H1 (cell line): ENCODE measurements around the gene LDLRAD4. TPM values are rescaled to one million over a fixed set of nuclear protein-coding genes. Genes with fewer than 3 reads are reported as not detected.

Source experiments
- E2F6 ChIP-seq: IDR thresholded peaks from 2 replicates; pipeline ENCODE4 v1.6.1; 2012; ENCODE audit warnings: inconsistent platforms
- EP300 ChIP-seq, 2 experiments: IDR thresholded peaks; 1 replicate in 1 of 2; 2 replicates in 1 of 2; pipeline ENCODE4 v1.6.1; 2011 to 2012; ENCODE audit warnings: low read depth in 2 of 2, low read length in 2 of 2, mild to moderate bottlenecking in 2 of 2, borderline replicate concordance in 1 of 2, inconsistent platforms in 1 of 2, moderate library complexity in 1 of 2
- POLR2A ChIP-seq, 2 experiments: IDR thresholded peaks; 1 replicate in 1 of 2; 2 replicates in 1 of 2; pipeline ENCODE4 v1.6.1; 2011; ENCODE audit warnings: low read depth in 2 of 2, low read length in 2 of 2, mild to moderate bottlenecking in 2 of 2; ENCODE audit errors: control extremely low read depth in 1 of 2
- SIN3A ChIP-seq, 2 experiments: IDR thresholded peaks in 1 of 2; conservative IDR thresholded peaks in 1 of 2; 2 replicates each; pipeline ENCODE4 v1.6.1; 2011 to 2012; ENCODE audit warnings: low read length in 2 of 2, improper control_type of control experiment in 1 of 2, low read depth in 1 of 2, mild to moderate bottlenecking in 1 of 2
- SP4 ChIP-seq: IDR thresholded peaks from 2 replicates; pipeline ENCODE4 v1.6.1; 2012; ENCODE audit warnings: low read length, inconsistent platforms
- TAF1 ChIP-seq: IDR thresholded peaks from 2 replicates; pipeline ENCODE4 v1.6.1; 2011; ENCODE audit warnings: mild to moderate bottlenecking, low read depth, low read length
- polyA plus RNA-seq, 7 experiments: library from polyadenylated mRNA; depleted of rRNA in 3 of 7; stranded (reverse) in 5 of 7; unstranded in 2 of 7; fragments of >200 nt in 5 of 7; fragments of 200-250 nt in 2 of 7; gene quantifications; 1 replicate in 5 of 7; 2 replicates in 1 of 7; 4 replicates in 1 of 7; pipeline versions ENCODE4 v1.2.1 to v1.2.3, GENCODE V29; 2011 to 2013; ENCODE audit warnings: missing spikeins in 2 of 7, mixed read lengths in 2 of 7
- total RNA-seq: library from RNA; stranded (reverse); fragmentation: NEBNext Ultra II Directional; extraction: Animal tissue kit (Norgen Biotek cat#: 25700); gene quantifications from 2 replicates; pipeline ENCODE4 v1.2.1, GENCODE V29; 2021

LDLRAD4 gene
- total and polyA plus RNA-seq, 2 of the 8 experiments (the other 6 are each of a cell fraction or from before 2014, with no cell fraction given) = 0.77 to 1.4 TPM

- TF ChIP-seq TAF1 (no peak), SP4 (no peak), EP300 (IDR thresholded peaks at IDR 0.05; ENCODE audit: borderline replicate concordance in 1 of 2, low read depth in 2 of 2, low read length in 2 of 2) (no peak), SIN3A (conservative IDR thresholded peaks at IDR 0.05 in 1 of 2, IDR thresholded peaks at IDR 0.05 in 1 of 2; ENCODE audit: low read depth in 1 of 2, low read length in 2 of 2) (no peak), POLR2A (IDR thresholded peaks at IDR 0.05; ENCODE audit: control extremely low read depth in 1 of 2, low read depth in 2 of 2, low read length in 2 of 2) (no peak), E2F6 (no peak)
- TF ChIP-seq, all 59 proteins: peak for 0
Observed at GRCh38 chr18:13441736-13442135, 223.2 kb downstream of the LDLRAD4 start (continued).
